Neural cell (in vitro differentiated cells): ENCODE data around the gene ATP2B2. TPM values are rescaled to one million over a fixed set of nuclear protein-coding genes. Genes with fewer than 3 reads are reported as not detected.

Experiments used
- H2AFZ ChIP-seq: fragments of 200-600, 300-800 bp; sonication (generic), shearing (Covaris generic); 2 replicates; pipeline ENCODE4 v1.6.0; 2014; ENCODE audit warnings: low read depth, mild to moderate bottlenecking, antibody characterized with exemption, low read length, moderate library complexity
- H3F3A ChIP-seq: fragments of 200-600 bp; shearing (Covaris generic); 2 replicates; pipeline ENCODE4 v1.6.1; 2016; ENCODE audit warnings: mild to moderate bottlenecking, moderate library complexity, mixed read lengths, antibody characterized with exemption, low read length; ENCODE audit not compliant: insufficient read depth, poor library complexity, severe bottlenecking
- H3K27ac ChIP-seq: fragments of 200-600, 300-800 bp; sonication (generic), shearing (Covaris generic); 2 replicates; pipeline ENCODE4 v1.5.1; 2014; ENCODE audit warnings: mild to moderate bottlenecking, low read length, moderate library complexity
- H3K27me3 ChIP-seq: fragments of 300-800, 200-600 bp; sonication (generic), shearing (Covaris generic); 2 replicates; pipeline ENCODE4 v1.6.0; 2014; ENCODE audit warnings: mild to moderate bottlenecking, low read depth, low read length, moderate library complexity; ENCODE audit not compliant: insufficient read depth
- H3K36me3 ChIP-seq: fragments of 300-800, 200-600 bp; sonication (generic), shearing (Covaris generic); 2 replicates; pipeline ENCODE4 v1.5.1; 2014; ENCODE audit warnings: mild to moderate bottlenecking, antibody characterized with exemption, low read length, moderate library complexity; ENCODE audit not compliant: insufficient read depth
- H3K4me2 ChIP-seq: fragments of 300-800, 200-600 bp; sonication (generic), shearing (Covaris generic); 2 replicates; pipeline ENCODE4 v1.6.0; 2014; ENCODE audit warnings: mild to moderate bottlenecking, low read length
- H3K4me3 ChIP-seq: fragments of 300-800, 200-600 bp; sonication (generic), shearing (Covaris generic); 2 replicates; pipeline ENCODE4 v1.5.1; 2014; ENCODE audit warnings: mild to moderate bottlenecking, low read length, moderate library complexity
- H3K79me2 ChIP-seq: fragments of 200-600 bp; shearing (Covaris generic); replicated peaks from 2 replicates; pipeline ENCODE4 v1.6.0; 2014; ENCODE audit warnings: mild to moderate bottlenecking, low read length, moderate library complexity; ENCODE audit not compliant: insufficient read depth
- H3K9ac ChIP-seq: fragments of 300-800, 200-600 bp; sonication (generic), shearing (Covaris generic); 2 replicates; pipeline ENCODE4 v1.6.1; 2016; ENCODE audit warnings: mild to moderate bottlenecking, low read length, mixed read lengths
- H3K9me2 ChIP-seq: fragments of 200-600 bp; shearing (Covaris generic); 2 replicates; pipeline ENCODE4 v1.6.1; 2016; ENCODE audit warnings: mild to moderate bottlenecking, low read length, mixed read lengths; ENCODE audit not compliant: insufficient read depth
- H3K9me3 ChIP-seq: fragments of 200-600, 300-800 bp; sonication (generic), shearing (Covaris generic); 2 replicates; pipeline ENCODE4 v1.6.1; 2016; ENCODE audit warnings: mild to moderate bottlenecking, mixed run types, low read length, moderate library complexity, mixed read lengths
- H4K20me1 ChIP-seq: fragments of 200-600 bp; shearing (Covaris generic); 2 replicates; pipeline ENCODE4 v1.6.1; 2016; ENCODE audit warnings: mild to moderate bottlenecking, mixed run types; ENCODE audit not compliant: insufficient read depth
- CTCF ChIP-seq: fragments of 450-650 bp; IDR thresholded peaks from 2 replicates; pipeline ENCODE4 v1.5.1; 2014; ENCODE audit warnings: antibody characterized with exemption, mild to moderate bottlenecking, moderate library complexity; ENCODE audit not compliant: poor library complexity, severe bottlenecking
- EP300 ChIP-seq: fragments of 450-650 bp; conservative IDR thresholded peaks from 2 replicates; pipeline ENCODE4 v1.6.1; 2014; ENCODE audit warnings: antibody characterized with exemption, mild to moderate bottlenecking, moderate library complexity; ENCODE audit not compliant: poor library complexity, severe bottlenecking
- EZH2 ChIP-seq: fragments of 200-600, 300-800 bp; shearing (Covaris generic), sonication (generic); IDR thresholded peaks from 2 replicates; pipeline ENCODE4 v1.6.1; 2014; ENCODE audit warnings: antibody characterized with exemption, low read length, borderline replicate concordance, mild to moderate bottlenecking; ENCODE audit not compliant: insufficient read depth, poor library complexity, severe bottlenecking
- MXI1 ChIP-seq: fragments of 450-650 bp; conservative IDR thresholded peaks from 2 replicates; pipeline ENCODE4 v1.6.1; 2014; ENCODE audit warnings: antibody characterized with exemption, mild to moderate bottlenecking; ENCODE audit not compliant: poor library complexity, severe bottlenecking
- POLR2AphosphoS5 ChIP-seq: IDR thresholded peaks from 2 replicates; pipeline ENCODE4 v1.6.1; 2012
- RAD21 ChIP-seq: fragments of 450-650 bp; conservative IDR thresholded peaks from 2 replicates; pipeline ENCODE4 v1.6.1; 2014; ENCODE audit warnings: antibody characterized with exemption, mild to moderate bottlenecking, moderate library complexity
- REST ChIP-seq: IDR thresholded peaks from 2 replicates; pipeline ENCODE4 v1.6.1; 2012; ENCODE audit warnings: borderline replicate concordance
- SMC3 ChIP-seq: fragments of 450-650 bp; conservative IDR thresholded peaks from 2 replicates; pipeline ENCODE4 v1.6.1; 2014; ENCODE audit warnings: antibody characterized with exemption, mild to moderate bottlenecking, moderate library complexity; ENCODE audit not compliant: poor library complexity
- TAF1 ChIP-seq: IDR thresholded peaks from 2 replicates; pipeline ENCODE4 v1.6.1; 2012; ENCODE audit warnings: low read depth
- polyA plus RNA-seq: library from polyadenylated mRNA; depleted of rRNA; stranded (reverse); fragments of >200 nt; gene quantifications from 2 replicates; pipeline ENCODE4 v1.2.3, GENCODE V29; 2014

The ATP2B2 gene
- polyA plus RNA-seq, 1 donor from 2014 or later, result 8.3 TPM

GRCh38 chr3:10287936-10288574, 217.3 kb downstream of the ATP2B2 start:
- Histone ChIP-seq H3K9ac (no peak overlapping the region), H2AFZ (no peak overlapping the region), H3K36me3 (no peaks in the 10 kb centered on the region), H3K9me2 (no peaks in the 10 kb centered on the region), H3K9me3 (no peaks in the 10 kb centered on the region), H3K4me3 (no peak overlapping the region), H3K27ac (no peak overlapping the region), H3K27me3 (no peaks in the 10 kb centered on the region), H4K20me1 (no peaks in the 10 kb centered on the region), H3F3A (no peaks in the 10 kb centered on the region), H3K79me2 (no peaks in the 10 kb centered on the region), H3K4me2 (no peak overlapping the region)
- TF ChIP-seq EZH2, result no peak
- TF ChIP-seq CTCF, result no peak
- TF ChIP-seq POLR2AphosphoS5, result no peak
- no peak for TF ChIP-seq SMC3
- TF ChIP-seq RAD21, result no peak
- no peak for TF ChIP-seq EP300
- no peak for TF ChIP-seq MXI1
- no peak for TF ChIP-seq REST
- no peak for TF ChIP-seq TAF1

- Histone ChIP-seq H3K27ac (no peak overlapping the region), H4K20me1 (no peaks in the 10 kb centered on the region), H3K79me2 (no peaks in the 10 kb centered on the region), H3F3A (no peaks in the 10 kb centered on the region), H3K9me3 (no peaks in the 10 kb centered on the region), H3K27me3 (no peaks in the 10 kb centered on the region), H3K9ac (no peak overlapping the region), H2AFZ (no peak overlapping the region), H3K9me2 (no peaks in the 10 kb centered on the region), H3K4me3 (no peak overlapping the region), H3K36me3 (no peaks in the 10 kb centered on the region), H3K4me2 (no peak overlapping the region)
- TF ChIP-seq RAD21 (peak; percentile 52), POLR2AphosphoS5 (no peak), REST (no peak), TAF1 (no peak), EZH2 (no peak), CTCF (peak; percentile 50), MXI1 (no peak), EP300 (no peak), SMC3 (peak; percentile 43)
These were observed 218.6 kb downstream of the ATP2B2 start for GRCh38 chr3:10286596-10287295.
